Spleen (tissue), 7 donors: ENCODE measurements around the gene PARD3.

Experiments used
- POLR2A ChIP-seq, 3 donors: fragments of 450-650 bp; IDR thresholded peaks; one replicate each; pipeline ENCODE4 v1.5.1; 2017; ENCODE audit warnings: antibody characterized with exemption in 3 of 3, mild to moderate bottlenecking in 1 of 3
- POLR2AphosphoS5 ChIP-seq, 3 donors: sonication (generic); formaldehyde crosslinking; IDR thresholded peaks; one replicate each; pipeline ENCODE4 v1.5.1; 2017; ENCODE audit warnings: antibody characterized with exemption in 3 of 3
- TF ChIP-seq, protein P1 (sequence below), 11 experiments: fragments of 200-600 bp in 7 of 11; fragments of 450-650 bp in 4 of 11; sonication (generic) in 4 of 11; IDR thresholded peaks in 8 of 11; conservative IDR thresholded peaks in 3 of 11; 1 replicate in 7 of 11; 2 replicates in 4 of 11; pipeline versions ENCODE4 v1.4.0 to v1.8.0; 2016 to 2021; ENCODE audit warnings: antibody characterized with exemption in 11 of 11, inconsistent platforms in 4 of 11, mild to moderate bottlenecking in 1 of 11
- donor health status: DM: no; HTN: no; CAD: no; lungs with moderate emphysema.
- donor health status: DM: no; HTN: no; CAD: no.
- donor health status: DM: no; HTN: no; CAD: no.

DNA sequence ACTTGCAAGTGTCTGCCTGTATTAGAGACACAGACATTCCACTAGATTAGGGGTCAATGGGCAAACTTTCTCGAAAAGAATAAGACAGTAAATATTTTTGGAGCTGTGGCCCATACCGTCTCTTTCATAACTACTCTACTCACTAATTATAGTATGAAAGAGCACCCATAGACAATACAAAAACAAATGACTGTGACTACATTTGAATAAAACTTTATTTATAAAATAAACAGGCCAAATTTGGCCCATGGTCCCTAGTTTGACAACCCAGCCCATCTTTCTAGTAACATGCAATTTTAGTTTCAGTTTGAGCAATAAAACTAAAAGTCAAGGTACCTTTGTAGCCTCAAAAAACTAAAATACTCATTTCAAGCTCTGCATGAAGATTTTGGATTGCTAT lies 294.6 kb downstream of the PARD3 start:
- TF ChIP-seq, protein P1, sequence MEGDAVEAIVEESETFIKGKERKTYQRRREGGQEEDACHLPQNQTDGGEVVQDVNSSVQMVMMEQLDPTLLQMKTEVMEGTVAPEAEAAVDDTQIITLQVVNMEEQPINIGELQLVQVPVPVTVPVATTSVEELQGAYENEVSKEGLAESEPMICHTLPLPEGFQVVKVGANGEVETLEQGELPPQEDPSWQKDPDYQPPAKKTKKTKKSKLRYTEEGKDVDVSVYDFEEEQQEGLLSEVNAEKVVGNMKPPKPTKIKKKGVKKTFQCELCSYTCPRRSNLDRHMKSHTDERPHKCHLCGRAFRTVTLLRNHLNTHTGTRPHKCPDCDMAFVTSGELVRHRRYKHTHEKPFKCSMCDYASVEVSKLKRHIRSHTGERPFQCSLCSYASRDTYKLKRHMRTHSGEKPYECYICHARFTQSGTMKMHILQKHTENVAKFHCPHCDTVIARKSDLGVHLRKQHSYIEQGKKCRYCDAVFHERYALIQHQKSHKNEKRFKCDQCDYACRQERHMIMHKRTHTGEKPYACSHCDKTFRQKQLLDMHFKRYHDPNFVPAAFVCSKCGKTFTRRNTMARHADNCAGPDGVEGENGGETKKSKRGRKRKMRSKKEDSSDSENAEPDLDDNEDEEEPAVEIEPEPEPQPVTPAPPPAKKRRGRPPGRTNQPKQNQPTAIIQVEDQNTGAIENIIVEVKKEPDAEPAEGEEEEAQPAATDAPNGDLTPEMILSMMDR (IDR thresholded peaks at IDR 0.05 in 8 of 11, conservative IDR thresholded peaks at IDR 0.05 in 3 of 11), result no peak
- no peak for TF ChIP-seq POLR2A (IDR thresholded peaks at IDR 0.05)
- no peak for TF ChIP-seq POLR2AphosphoS5 (IDR thresholded peaks at IDR 0.05)
